Measurements from ENCODE around the gene AIRE. TPM values are rescaled to one million over a fixed set of nuclear protein-coding genes. Genes with fewer than 3 reads are reported as not detected.

The AIRE gene
- total RNA-seq, 1 donor from 2014 or later = 0.25 TPM

GRCh38 chr21:44260066-44260465 is 25.6 kb upstream of the AIRE start:
- no peaks in the 10 kb centered on the region for H3K27me3 ChIP-seq
- H3K9me3 ChIP-seq = no peaks in the 10 kb centered on the region
- TF ChIP-seq POLR2A (IDR thresholded peaks at IDR 0.05) (no peak), POLR2AphosphoS5 (IDR thresholded peaks at IDR 0.05; ENCODE audit: insufficient read depth in 1 of 2, low read depth in 1 of 2) (no peak), CTCF (IDR thresholded peaks at IDR 0.05) (no peak)
- H3K27ac ChIP-seq = no peak overlapping the region
- H3K4me1 ChIP-seq = no peaks in the 10 kb centered on the region
- H3K36me3 ChIP-seq = no peaks in the 10 kb centered on the region
- no peak for DNase-seq (ENCODE audit: extremely low spot score in 2 of 2)
- intact Hi-C loops (cut with DNase I) = no loop called here
- H3K4me3 ChIP-seq = no peak overlapping the region

- TF ChIP-seq POLR2A (IDR thresholded peaks at IDR 0.05) (no peak), CTCF (IDR thresholded peaks at IDR 0.05) (no peak), POLR2AphosphoS5 (IDR thresholded peaks at IDR 0.05; ENCODE audit: insufficient read depth in 1 of 2, low read depth in 1 of 2) (no peak)
- no peak overlapping the region for H3K27ac ChIP-seq
- DNase-seq (ENCODE audit: extremely low spot score in 2 of 2) = no peak
- H3K4me1 ChIP-seq = no peaks in the 10 kb centered on the region
- no peaks in the 10 kb centered on the region for H3K27me3 ChIP-seq
- no peaks in the 10 kb centered on the region for H3K9me3 ChIP-seq
- intact Hi-C loops (cut with DNase I) = no loop called here
- H3K36me3 ChIP-seq = no peaks in the 10 kb centered on the region
- no peak overlapping the region for H3K4me3 ChIP-seq
These were observed 24.7 kb upstream of the AIRE start for GRCh38 chr21:44260791-44261631.

- Histone ChIP-seq H3K27ac (no peak within 1 kb of the TSS), H3K4me3 (no peak within 1 kb of the TSS), H3K27me3 (no peaks in the 10 kb centered on the region), H3K4me1 (no peaks in the 10 kb centered on the region), H3K9me3 (no peaks in the 10 kb centered on the region), H3K36me3 (no peaks in the 10 kb centered on the region)
- no peak for TF ChIP-seq CTCF (IDR thresholded peaks at IDR 0.05)
- TF ChIP-seq POLR2AphosphoS5 (IDR thresholded peaks at IDR 0.05; ENCODE audit: insufficient read depth in 1 of 2, low read depth in 1 of 2) = no peak
- TF ChIP-seq POLR2A (IDR thresholded peaks at IDR 0.05) = no peak
- DNase-seq (ENCODE audit: extremely low spot score in 2 of 2) = no peak
- intact Hi-C loops (cut with DNase I) = no loop called here
These were observed 23.9 kb upstream of the AIRE start, which contains the start of gene DNMT3L for GRCh38 chr21:44261675-44262295. TSS of gene DNMT3L (minus strand) at chr21:44261897. CDS start at chr21:44261259, 638 bp downstream.

GRCh38 chr21:44262338-44263056 is 23.2 kb upstream of the AIRE start:
- Histone ChIP-seq H3K9me3 (no peaks in the 10 kb centered on the region), H3K27me3 (no peaks in the 10 kb centered on the region), H3K36me3 (no peaks in the 10 kb centered on the region), H3K27ac (no peak overlapping the region), H3K4me3 (no peak overlapping the region), H3K4me1 (no peaks in the 10 kb centered on the region)
- TF ChIP-seq POLR2A (IDR thresholded peaks at IDR 0.05) (no peak), CTCF (IDR thresholded peaks at IDR 0.05) (no peak), POLR2AphosphoS5 (IDR thresholded peaks at IDR 0.05; ENCODE audit: insufficient read depth in 1 of 2, low read depth in 1 of 2) (no peak)
- DNase-seq (ENCODE audit: extremely low spot score in 2 of 2) = no peak
- intact Hi-C loops (cut with DNase I) = no loop called here
